ENCODE results near the gene MBD5.
"Not testable (repeated sequence)": the region's sequence is repeated elsewhere in the genome, so short reads cannot be mapped to it uniquely, and the experiment has no call there.

Gene MBD5

DNA sequence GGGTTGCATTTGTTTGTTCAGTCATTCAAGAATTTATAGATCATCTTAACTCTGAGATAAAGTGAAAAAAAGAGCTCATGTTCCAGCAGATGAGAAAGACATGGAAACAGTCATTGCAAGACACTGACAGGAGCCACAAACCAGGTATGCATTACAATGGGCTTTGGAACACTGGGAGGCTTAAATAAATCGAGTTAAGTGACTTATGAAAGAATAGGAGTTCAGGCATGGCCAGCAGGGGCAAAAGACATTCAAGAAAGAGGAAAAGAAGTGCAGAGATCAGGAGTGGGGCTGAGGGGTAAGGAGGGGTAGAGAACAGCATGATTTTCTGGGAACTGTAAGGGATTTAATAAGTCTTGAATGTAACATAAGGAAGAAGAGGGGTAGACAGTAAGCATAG lies 502.4 kb downstream of the MBD5 start:
- DNase-seq (ENCODE audit: low spot score): no peak

DNA sequence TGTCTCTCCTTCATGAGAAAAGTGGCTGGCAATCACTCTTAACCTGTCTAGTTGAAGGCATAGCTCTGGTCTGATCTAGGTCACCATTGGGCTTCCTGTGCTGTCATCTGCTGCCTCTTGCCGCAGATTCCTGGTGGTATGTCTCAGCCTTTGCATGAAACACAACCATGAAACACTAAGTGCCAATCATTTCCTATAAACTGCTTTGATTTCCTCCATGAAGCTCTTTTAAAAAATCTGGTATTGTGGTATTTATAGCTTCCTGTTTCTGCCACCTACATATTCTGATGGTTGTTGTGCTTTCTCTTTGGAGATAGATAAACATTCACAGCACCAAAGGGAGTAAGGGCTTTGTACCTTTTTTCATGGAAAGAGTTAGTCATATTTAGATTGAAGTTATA lies 503.6 kb downstream of the MBD5 start:
- no peak for DNase-seq (ENCODE audit: low spot score)

DNA sequence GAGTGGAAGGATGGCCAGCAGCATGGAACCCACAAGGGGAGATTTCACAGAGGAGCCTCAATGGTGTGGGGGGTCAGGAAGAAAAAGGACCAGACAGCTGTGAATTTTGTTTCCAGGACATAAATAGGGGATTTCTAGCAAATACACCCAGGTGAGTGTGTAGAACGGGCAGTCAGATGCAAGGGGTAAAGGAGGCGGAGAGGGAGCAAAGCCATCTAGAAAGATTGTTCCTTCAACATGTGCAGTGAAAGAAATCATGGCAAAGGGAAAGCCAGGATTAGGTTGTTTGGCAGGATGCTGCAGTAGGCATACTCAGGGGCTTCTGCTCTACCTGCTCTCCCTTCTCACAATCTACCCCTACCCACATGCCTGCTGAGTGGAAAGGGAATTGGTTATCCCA lies 504.2 kb downstream of the MBD5 start:
- DNase-seq (ENCODE audit: low spot score): no peak

DNA sequence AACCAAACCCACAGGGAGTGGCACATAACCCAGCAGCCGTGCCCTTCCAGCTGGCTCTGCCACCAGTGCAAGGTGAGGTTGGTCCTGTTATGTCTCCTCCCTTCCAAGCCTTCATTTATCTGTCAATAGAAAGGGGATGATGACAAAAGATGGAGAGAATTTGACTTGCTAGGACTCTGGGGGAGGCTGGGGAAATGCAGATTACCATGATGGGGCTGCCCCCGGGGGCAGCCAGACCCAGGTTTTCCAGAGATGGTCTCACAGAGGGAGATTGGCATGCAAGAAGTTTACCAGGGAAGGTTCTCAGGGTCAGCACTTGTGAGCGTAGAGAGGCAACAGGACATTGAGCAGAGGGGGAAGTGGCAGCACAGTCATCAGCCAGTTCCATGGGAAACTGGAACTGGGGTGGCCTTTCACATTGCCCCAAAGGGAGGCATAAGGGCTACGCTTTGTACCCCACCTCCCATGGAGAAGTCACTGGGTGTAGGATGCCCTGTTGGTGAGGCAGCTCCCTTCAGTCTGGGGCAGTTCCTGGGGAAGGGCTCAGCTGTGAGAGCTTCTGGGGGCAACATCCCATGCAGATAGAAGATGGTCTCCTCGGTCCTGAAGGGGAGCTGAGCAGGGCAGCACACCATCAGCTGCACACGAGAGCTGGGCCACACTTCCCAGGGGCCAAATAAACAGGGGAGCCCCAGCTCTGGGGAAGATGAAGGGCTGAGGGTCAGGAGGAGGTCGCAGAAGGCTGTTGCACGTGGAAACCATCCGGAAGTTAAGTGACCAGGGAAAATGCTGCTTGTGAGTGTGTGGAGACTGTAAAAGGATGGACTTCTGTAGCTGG lies 505.8 kb downstream of the MBD5 start:
- no peak for DNase-seq (ENCODE audit: low spot score)

DNA sequence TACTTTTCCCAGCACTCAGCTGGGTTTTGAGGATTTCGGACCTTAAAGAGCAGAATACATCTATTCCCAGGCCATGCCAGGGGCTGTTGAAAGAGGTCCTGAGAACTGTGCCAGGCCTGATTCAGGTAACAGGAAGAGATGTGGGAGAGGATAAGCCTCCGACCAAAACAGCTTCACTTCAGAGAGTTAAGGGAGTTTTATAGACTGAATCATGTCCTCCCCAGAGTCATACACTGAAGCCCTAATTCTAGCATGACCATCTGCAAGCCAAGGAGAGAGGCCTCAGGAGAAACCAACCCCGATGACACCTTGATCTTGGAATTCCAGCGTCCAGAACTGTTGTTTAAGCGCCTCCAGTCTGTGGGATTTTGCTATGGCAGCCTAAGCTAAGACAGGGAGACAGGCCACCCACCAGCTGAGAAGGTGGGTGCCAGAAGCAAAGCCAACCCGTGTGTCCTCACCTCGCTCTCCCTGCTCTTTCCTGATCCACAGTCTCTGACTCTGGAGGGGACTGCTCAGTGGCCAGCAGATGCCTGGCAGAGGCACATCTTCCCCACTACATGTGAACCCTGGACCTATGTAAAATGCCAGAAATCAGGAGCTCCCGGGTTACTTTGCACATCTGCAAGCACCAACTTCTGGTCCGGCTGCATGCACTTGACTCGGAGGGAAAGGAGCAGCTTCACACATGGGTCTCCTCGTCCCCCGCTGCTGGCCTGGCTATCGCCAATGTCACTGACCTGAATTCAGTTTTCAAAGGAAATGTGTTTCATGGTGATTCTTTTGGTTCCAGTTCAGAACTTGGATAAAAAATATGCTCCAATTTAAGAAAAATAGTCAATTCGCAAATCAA lies 506.8 kb downstream of the MBD5 start:
- DNase-seq (ENCODE audit: low spot score): no peak

DNA sequence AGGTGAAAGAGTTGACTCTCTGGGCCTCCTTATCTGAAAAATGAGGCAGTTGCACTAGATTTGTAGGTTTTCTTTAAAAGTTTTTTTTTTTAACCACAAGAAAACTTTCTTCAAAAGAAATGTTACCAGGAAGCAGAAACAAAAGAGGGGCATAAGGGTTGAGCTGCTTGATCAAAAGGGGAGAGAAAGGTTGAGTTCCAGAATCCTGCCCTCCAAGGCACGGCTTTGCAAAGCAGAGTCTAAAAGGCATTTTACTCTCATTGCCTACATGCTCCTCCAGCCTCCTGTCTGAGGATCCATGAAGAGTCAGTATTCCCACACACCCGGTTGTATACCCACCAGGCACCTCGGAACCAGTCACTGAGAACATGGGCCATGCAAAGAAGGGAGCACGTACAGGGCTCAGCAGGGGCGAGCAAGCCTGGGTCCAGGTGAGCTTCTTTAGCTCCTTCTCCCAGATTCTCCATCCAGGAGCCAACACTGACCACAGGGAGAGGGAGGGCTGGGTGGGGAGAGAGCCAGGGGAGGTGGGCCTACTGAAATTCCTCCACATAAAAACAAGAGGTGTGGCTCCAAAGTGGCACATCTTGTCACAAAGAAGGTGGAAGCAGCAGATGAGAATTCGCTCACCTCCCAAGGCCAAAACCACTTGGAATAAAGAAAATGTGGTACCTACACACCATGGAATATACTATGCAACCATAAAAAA lies 507.6 kb downstream of the MBD5 start:
- DNase-seq (ENCODE audit: low spot score): no peak

DNA sequence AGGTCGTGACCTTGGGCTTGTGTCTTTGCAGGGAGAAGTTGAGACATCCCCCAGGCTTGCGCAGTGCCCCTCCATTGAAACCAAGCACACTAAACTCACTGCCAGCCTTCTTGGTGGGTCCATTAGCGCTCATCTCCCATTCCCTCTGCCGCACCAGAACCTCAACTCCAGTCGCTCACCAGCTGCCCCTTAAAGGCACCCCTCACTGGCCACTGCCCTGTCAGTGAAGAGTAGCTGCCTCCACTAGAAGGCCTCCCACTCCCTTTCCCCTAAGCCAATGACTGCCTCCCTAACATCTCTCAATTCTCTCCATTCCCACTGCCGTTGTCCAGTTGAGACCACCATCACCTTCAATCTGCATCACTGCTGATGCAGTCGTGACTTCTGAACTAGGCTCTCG lies 508.9 kb downstream of the MBD5 start:
- no peak for DNase-seq (ENCODE audit: low spot score)

DNA sequence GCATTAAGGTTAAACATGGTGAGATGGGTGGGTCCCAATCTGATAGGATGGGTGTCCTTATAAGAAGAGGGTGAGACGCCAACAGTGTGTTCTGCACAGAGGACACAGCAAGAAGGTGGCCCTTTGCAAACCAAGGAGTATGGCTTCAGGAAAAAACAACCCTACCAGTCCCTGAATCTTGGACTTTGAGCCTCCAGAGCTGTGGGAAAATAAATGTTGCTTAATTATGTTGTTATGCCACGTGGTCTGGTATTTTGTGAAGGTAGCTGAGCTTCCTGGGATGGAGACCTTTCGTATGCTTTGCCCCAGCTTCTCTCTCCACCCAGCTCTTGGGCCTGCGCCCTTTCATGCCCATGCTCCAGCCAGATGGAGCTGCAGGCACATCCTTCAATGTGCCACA lies 509.5 kb downstream of the MBD5 start:
- DNase-seq (ENCODE audit: low spot score): no peak

DNA sequence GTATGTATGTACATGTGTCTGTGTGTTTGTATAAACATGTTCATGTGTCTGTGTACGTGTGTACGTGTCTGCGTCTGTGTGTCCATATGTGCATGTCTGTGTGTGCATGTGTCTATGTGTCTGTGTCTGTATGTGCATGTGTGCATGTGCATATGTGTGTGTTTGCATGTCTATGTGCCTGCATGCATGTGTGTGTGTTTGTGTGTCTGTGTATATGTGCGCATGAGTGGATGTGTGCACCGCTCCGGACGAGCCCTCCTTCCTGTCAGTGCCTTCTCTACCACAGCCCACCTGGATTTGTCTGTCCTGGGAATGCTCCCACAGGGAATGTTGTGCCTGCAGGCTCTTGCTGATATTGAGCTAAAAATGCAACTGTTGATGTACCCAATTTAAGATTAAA lies 510.3 kb downstream of the MBD5 start:
- DNase-seq (ENCODE audit: low spot score): no peak

DNA sequence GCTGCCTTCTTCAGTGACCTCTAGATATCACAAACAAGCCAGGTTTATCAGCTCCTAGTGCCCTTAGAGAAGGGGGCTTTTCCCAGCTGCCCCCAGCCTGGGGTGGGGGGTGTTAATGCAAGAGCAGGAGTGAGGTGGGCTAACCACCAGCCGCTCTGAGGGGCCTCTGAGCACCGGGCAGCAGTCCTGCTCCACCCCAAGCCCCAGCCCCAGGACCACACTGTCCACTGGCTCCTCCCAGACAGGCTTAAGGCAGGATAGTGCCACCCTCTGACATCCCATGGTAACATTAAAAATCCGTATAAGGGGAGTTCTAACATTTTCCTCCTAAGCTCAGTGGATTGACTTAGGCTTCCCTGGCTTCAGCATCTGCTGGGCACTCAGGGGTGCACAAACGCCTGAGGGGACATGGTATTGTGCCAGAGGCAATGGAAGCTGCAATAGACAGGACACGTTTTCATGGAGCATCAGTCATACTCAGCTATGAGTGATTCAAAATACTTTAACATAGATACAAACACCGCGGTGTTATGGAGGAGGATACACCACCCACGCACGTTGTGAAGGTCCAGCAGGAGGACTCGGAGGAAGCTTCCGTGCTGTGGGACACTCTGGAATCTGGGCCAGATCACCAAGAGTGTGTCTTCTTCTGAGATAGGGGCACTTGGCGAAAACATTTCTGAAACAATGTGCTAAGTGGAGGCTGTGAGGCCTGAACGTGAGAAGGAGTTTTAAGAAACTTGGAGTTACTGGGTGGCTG lies 511.0 kb downstream of the MBD5 start:
- no peak for DNase-seq (ENCODE audit: low spot score)

DNA sequence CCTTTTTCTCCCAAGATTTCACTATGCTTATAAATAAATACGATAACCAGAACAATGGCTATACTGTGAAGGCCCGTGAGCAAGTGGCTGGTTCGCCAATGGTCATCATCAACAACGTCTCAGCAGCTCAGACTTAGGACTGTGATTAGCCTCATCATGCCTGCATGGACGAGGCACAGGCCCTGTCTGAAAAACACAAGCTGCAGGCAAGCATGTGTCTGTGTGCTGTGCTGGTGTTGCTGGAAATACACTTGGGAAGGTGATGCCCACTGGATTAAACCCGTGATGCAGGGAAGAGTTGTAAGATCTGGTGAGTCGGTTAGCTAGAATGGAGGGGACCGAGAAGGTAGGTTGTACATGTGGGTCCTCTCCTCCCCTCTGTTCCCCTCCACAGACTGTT lies 512.1 kb downstream of the MBD5 start:
- DNase-seq (ENCODE audit: low spot score): no peak

DNA sequence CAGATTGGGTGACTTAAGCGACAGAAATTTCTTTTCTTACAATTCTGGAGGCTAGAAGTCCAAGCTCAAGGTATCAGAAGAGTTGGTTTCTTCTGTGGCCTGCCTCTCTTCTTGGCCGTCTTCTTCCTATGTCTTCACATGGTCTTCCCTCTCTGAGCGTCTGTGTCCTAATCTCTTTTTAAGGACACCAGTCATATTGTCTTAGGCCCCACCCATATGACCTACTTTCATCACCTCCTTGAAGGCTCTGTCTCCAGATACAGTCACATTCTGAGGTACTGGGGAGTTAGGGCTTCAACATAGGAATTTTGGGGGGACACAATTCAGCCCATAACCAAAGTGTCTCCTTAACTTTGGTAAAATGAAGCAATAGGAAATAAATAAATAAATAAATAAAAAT lies 512.8 kb downstream of the MBD5 start:
- DNase-seq (ENCODE audit: low spot score): no peak

DNA sequence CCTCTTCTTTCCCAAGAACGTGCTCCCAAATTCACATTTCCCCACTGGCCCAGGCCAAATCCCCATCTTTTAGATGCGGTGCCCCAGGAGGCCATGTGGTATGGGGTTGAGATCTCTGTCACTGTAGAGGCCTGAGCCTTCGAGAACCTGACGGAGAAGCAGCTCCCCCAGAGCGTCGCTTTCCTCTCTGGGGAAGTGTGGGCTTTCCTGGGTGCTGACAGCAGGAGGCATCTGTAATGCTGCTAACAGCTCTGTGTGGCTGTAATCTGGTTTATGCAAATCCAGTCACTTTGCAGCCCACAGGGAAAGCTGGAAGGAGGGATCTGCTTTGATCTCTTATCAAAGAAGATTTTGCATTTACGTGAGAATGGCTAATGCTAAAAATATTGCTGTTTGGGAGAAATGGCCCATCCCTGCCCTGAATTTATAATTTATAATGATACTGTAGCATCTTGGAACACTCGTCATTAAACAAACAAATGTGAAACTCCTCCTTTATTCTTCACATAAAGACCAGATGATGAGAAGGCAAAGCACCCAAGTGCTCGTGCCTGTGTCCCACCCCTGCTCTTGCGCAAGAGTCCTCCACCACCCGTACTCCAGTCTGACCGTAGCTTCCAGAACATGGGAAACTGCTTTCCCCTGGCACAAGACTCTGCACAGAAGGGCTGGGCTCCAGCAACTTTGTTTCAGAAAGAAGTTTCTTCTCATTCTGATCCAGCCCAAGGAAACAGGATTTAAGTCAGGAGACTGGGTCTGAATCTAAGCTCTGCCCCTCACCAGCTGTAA lies 513.7 kb downstream of the MBD5 start:
- no peak for DNase-seq (ENCODE audit: low spot score)

DNA sequence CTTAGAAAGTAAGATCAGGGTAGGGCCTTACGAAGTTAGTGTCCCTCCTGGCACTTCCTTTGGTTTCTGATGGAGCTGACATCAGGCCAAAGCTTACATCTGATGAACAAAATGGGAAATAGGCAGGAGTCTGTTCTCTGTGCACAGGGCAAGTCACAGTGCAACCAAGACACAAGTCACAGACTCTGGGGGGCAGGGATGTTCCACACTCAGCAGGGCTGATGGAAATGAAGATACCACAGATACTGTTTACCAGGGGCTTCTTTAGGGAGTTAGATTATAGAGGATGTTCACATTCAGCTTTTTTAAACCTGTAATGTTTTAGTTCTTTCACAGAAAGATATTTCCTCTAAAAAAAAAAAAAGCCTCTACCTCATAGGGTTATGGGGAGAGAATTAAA lies 517.5 kb downstream of the MBD5 start:
- no peak for DNase-seq (ENCODE audit: low spot score)

DNA sequence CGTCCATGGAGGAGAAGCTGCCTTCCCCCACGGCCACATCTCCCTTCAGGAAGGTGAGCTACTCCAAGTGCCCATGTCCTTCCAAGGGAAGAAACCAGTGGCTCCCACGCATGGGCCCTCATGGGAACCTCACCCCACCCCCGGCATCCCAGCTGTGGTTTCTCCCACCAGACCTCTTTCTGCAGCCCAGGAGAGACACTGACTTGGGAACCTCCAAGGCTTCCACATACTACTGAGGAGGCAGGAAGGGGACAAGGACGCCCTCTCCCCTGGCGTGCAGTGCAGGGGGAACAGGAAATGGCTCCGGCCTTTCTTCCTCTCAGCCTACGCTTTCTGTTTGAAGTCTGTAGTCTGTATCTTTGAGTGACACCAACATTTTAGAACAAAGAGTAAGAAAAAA lies 519.1 kb downstream of the MBD5 start:
- no peak for DNase-seq (ENCODE audit: low spot score)

DNA sequence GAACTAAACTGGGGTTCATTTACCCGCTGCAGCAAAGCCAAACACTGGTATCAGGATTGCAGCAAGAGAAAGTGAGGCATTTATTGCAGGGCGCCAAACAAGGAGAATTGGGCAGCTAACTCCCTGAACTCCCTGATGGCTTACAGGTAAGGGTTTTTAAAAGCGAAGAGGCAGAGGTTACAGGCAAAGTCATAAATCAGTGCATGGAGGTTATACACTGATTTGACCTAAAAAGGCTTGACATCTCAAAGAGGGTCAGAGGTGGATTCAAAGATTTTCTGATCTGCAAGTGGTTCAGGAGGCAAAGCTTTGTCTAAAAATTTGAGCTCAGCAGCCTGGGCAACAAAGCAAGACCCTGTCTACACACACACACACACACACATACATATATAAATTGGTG lies 520.9 kb downstream of the MBD5 start:
- DNase-seq (ENCODE audit: low spot score): no peak

DNA sequence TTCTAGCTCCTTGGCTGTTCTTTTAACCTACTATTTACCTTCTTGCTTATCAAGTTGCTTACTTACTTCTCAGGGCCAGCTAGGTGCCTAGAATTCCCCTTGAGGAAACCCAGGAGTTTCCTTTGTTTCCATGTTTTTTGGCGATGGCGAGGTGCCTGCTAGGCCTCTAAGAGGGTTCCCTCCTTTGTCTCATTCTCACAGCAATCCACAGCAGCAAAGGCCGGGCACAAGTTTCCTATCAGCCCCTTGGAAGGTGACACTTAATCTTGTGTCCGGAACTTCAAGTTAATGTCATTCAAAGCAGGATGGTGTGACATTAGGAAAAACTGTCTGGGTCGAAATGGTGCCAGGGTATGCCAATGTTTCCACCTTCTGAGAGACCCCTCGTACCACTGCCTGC lies 521.7 kb downstream of the MBD5 start:
- no peak for DNase-seq (ENCODE audit: low spot score)

DNA sequence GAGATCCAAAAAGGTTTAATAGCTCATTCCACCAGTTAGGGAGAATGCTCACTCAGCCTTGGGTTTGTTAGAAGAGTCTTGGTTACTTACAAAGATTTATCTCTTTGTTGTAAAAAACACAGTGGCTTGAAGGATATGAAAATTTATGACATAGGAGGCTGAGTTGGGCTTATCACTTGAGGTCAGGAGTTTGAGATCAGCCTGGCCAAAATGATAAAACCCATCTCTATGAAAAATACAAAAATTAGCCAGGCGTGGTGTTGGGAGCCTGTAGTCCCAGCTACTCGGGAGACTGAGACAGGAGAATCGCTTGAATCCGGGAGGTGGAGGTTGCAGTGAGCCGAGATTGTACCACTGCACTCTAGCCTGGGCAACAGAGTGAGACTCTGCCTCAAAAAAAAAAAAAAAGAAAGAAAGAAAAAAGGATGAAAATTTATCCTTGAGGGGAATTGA lies 522.2 kb downstream of the MBD5 start:
- not testable (repeated sequence) for DNase-seq (ENCODE audit: low spot score)

DNA sequence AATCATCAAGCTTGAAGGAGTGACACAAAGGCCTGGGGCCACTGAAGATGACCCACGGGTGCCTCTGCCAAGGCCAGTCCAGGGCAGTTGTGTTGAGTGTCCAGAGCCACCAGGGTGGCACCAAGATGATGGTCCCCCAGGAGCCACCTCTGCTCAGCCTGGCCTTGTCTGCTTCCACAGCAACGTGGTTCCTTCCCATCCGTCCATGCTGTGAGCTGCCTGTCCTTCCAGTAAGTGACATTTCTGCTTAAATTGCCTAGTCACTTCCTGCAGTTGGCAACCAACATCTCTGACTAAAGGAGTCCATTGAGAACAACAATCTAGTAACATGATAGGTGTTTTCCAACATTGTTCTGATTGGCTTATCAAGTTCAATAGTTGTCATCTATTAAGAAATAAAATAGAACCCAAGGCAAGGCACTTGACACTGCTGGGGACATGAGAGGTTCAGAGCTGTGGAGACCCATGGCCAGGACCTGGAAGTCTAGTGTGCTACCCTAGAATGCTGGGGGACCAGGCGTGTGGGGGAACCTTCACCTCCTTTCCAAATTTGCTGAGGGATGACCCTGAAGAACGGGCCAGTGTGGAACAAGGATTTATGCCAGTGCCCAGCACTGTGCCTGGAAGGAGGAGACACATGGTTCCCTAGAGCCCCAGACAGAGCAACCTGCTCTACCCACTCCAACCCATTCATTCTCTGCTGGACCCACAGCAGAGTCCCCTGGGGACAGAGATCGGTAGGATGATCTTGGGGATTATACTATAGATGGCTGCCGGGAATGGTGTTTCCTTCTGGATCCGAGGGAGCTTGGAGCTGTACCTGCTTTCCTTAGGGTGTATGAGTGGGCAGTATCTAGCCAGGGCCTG lies 524.7 kb downstream of the MBD5 start:
- DNase-seq (ENCODE audit: low spot score): no peak

DNA sequence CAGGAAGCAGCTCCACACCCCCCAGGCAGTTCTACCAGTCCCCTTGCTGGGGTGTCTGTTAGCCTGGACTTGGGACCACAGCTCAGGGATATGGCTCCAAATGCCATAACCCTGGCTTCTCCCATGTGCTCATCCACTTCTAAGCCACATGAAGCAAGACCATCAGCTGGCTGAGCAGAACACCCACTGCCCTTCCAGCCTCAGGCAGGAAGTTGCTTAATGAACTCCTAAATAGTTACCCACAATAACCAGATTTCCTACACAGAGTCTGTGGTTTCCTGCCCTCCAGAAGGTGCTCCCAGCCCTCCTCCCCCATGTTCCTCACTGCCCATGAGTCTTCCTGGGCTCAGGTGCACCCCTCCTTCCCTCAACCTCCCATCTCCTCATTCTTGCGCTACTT lies 525.4 kb downstream of the MBD5 start:
- DNase-seq (ENCODE audit: low spot score): no peak

All from HuH-7 (cell line).